Right lobe of liver (tissue), 6 donors: ENCODE results near the gene ABHD2. TPM values are rescaled to one million over a fixed set of nuclear protein-coding genes. Genes with fewer than 3 reads are reported as not detected.
"Not testable (repeated sequence)": the region's sequence is repeated elsewhere in the genome, so short reads cannot be mapped to it uniquely, and the experiment has no call there.

Experiments used
- ATAC-seq, 4 donors: fragments of 200-7000 bp; cut with Tn5 transposase; one replicate each; pipeline ENCODE4 v1.9.1; 2020; ENCODE audit warnings: mild to moderate bottlenecking in 4 of 4, moderate library complexity in 4 of 4
- DNase-seq, 3 donors: peaks; one replicate each; pipeline ENCODE4 v3.0.0-alpha.2; 2020
- H3K27ac ChIP-seq, 3 donors: fragments of 200-600 bp; one replicate each; pipeline ENCODE4 v1.8.0; 2022
- H3K27me3 ChIP-seq, 2 donors: fragments of 200-600 bp; one replicate each; pipeline ENCODE4 v1.8.0; 2022
- H3K36me3 ChIP-seq, 4 donors: fragments of 200-600 bp; sonication (generic) in 1 of 4; one replicate each; pipeline versions ENCODE4 v1.5.1 to v1.8.0; 2017 to 2022; ENCODE audit warnings: control low read depth in 1 of 4
- H3K4me1 ChIP-seq, 4 donors: fragments of 200-600 bp; sonication (generic) in 1 of 4; one replicate each; pipeline versions ENCODE4 v1.5.1 to v1.8.0; 2017 to 2022; ENCODE audit warnings: control low read depth in 1 of 4
- H3K4me3 ChIP-seq, 3 donors: fragments of 200-600 bp; one replicate each; pipeline ENCODE4 v1.8.0; 2022
- H3K9me3 ChIP-seq, 4 donors: fragments of 200-600 bp; sonication (generic) in 1 of 4; one replicate each; pipeline versions ENCODE4 v1.5.1 to v1.8.0; 2017 to 2022; ENCODE audit warnings: control low read depth in 1 of 4
- CTCF ChIP-seq, 4 donors: fragments of 200-600 bp in 3 of 4; fragments of 450-650 bp in 1 of 4; IDR thresholded peaks; one replicate each; pipeline versions ENCODE4 v1.5.1 to v1.8.0; 2016 to 2022; ENCODE audit warnings: antibody characterized with exemption in 4 of 4, mild to moderate bottlenecking in 2 of 4
- POLR2A ChIP-seq: fragments of 450-650 bp; IDR thresholded peaks from one replicate; pipeline ENCODE4 v1.6.1; 2017; ENCODE audit warnings: antibody characterized with exemption, mild to moderate bottlenecking
- WGBS: methylation state at CpG from one replicate; pipeline ENCODE4 v1.1.6; 2018; ENCODE audit warnings: low coverage, low lambda C conversion rate; ENCODE audit not compliant: insufficient coverage; ENCODE audit errors: missing lambda C conversion rate; 5-methylcytosine and 5-hydroxymethylcytosine counted together
- intact Hi-C, 2 donors: fragments of 100-400 bp; cut with DNase I; formaldehyde crosslinking; loops; one replicate each; pipeline versions ENCODE4 v1.11.2 to v1.14.1; 2022
- small RNA-seq, 2 experiments: library from RNA; depleted of rRNA; stranded (forward); fragments of <200 nt; gene quantifications; one replicate each; pipeline ENCODE3, GENCODE V24; 2016
- total RNA-seq, 6 experiments: library from RNA; depleted of rRNA in 2 of 6; stranded (reverse); fragments of >200 nt in 2 of 6; fragmentation: NEBNext Ultra II Directional in 3 of 6; extraction: Animal tissue kit (Norgen Biotek cat#: 25700) in 3 of 6; gene quantifications; one replicate each; pipeline versions ENCODE4 v1.1.0 to v1.2.4, GENCODE V29; 2016 to 2023
- donor health status: DM: no; HTN: yes; CAD: no.
- donor health status: DM: no; HTN: no; CAD: no.
- donor health status: DM: no; HTN: no; CAD: no.
- donor health status: DM: no; HTN: yes; CAD: no.
- donor health status: DM: no; HTN: yes; CAD: no.

The ABHD2 gene
- total RNA-seq, 6 experiments from 2014 or later: 136 to 392 (median 315) TPM

DNA sequence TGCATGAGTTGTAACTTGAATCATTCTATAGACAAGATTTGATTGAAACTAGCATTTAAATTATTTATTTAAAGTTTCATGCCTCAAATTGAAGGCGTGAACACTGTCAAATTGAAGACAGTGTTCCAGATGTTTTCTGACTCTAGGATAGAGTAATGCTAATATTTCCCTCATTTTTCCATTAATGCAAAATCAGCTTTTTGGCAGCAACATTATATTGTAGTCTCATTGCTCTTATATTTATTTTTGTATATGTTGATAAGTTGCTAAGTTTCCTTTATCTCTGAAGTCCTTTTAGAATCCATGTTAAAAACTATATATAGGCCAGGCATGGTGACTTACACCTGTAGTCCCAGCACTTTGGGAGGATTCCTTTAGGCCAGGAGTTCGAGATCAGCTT lies 160.3 kb downstream of the ABHD2 start:
- DNase-seq (no peak), ATAC-seq (no peak)
- Histone ChIP-seq H3K27me3 (no peaks in the 10 kb centered on the region), H3K27ac (no peak overlapping the region), H3K4me1 (peaks cover 0 to 6% (median 0%) of the 10 kb centered on the region in 4 donors), H3K4me3 (no peak overlapping the region), H3K36me3 (no peaks in the 10 kb centered on the region), H3K9me3 (no peaks in the 10 kb centered on the region)
- intact Hi-C loops: no loop called here
- WGBS: 95% methylated on average over 2 of the region's 2 CpGs
- TF ChIP-seq POLR2A (no peak), CTCF (IDR thresholded peaks at IDR 0.05) (no peak)

- intact Hi-C loops, H3K9me3 ChIP-seq, H3K4me1 ChIP-seq, H3K36me3 ChIP-seq, DNase-seq, ATAC-seq, H3K27ac ChIP-seq, H3K4me3 ChIP-seq, H3K27me3 ChIP-seq: not testable (repeated sequence)
- WGBS: 94% methylated on average over 5 of the region's 5 CpGs
These were observed 161.9 kb downstream of the ABHD2 start for GRCh38 chr15:89250142-89250541.

Small RNAs within 50 kb of the gene (small RNA-seq; reads per million reads assigned to genes)
- gene RNU7-195P: 0 reads per million in 2 experiments

Other genes with a start within 250 kb of the ABHD2 start
- gene HAPLN3, start 192.9 kb upstream of the ABHD2 start, total RNA-seq: 1 to 10 TPM in 1 of 6 experiments, under 1 TPM in 4, not detected in 1; 0.12 to 1.2 (median 0.25) TPM
- gene MFGE8, start 175.1 kb upstream of the ABHD2 start, total RNA-seq: 10 to 100 TPM in 5 of 6 experiments, 1 to 10 TPM in 1; 9.7 to 20.4 (median 17.6) TPM
- gene RLBP1, start 133.1 kb downstream of the ABHD2 start, total RNA-seq: not detected
- 1 to 10 TPM in 5 of 6 experiments, under 1 TPM in 1; 0.98 to 7.2 (median 2.8) TPM for gene FANCI, start 155.5 kb downstream of the ABHD2 start, total RNA-seq
- 10 to 100 TPM; 26.3 to 34.7 (median 30.3) TPM for gene POLG, start 246.4 kb downstream of the ABHD2 start, total RNA-seq